Activated CD8-positive, alpha-beta memory T cell treated with anti-CD3 and anti-CD28 coated beads, Interleukin-2, amount 50 U/mL, for 1 hour (primary cell): ENCODE data around the gene ERAP2.
"Not testable (repeated sequence)": the region's sequence is repeated elsewhere in the genome, so short reads cannot be mapped to it uniquely, and the experiment has no call there.

Source experiments
- DNase-seq: peaks from one replicate; pipeline ENCODE4 v3.0.0-alpha.2; 2020; ENCODE audit errors: extremely low read depth

ERAP2 gene

GRCh38 chr5:96896276-96896675 is 20.0 kb downstream of the ERAP2 start:
- DNase-seq, result no peak

- DNase-seq, result no peak
Observed at GRCh38 chr5:96896806-96897205, 20.5 kb downstream of the ERAP2 start.

- DNase-seq, result no peak
Observed at GRCh38 chr5:96901384-96901783, 25.1 kb downstream of the ERAP2 start.

GRCh38 chr5:96901841-96902240 is 25.5 kb downstream of the ERAP2 start:
- DNase-seq, result no peak

GRCh38 chr5:96902876-96903275 is 26.6 kb downstream of the ERAP2 start:
- no peak for DNase-seq

- no peak for DNase-seq
Observed at GRCh38 chr5:96903300-96903699, 27.0 kb downstream of the ERAP2 start.

GRCh38 chr5:96904054-96904931 is 28.0 kb downstream of the ERAP2 start:
- no peak for DNase-seq

- DNase-seq, result no peak
Observed at GRCh38 chr5:96905864-96906263, 29.6 kb downstream of the ERAP2 start.

GRCh38 chr5:96909003-96909402 is 32.7 kb downstream of the ERAP2 start:
- no peak for DNase-seq

- DNase-seq, result no peak
Observed at GRCh38 chr5:96909435-96909834, 33.1 kb downstream of the ERAP2 start.

- no peak for DNase-seq
Observed at GRCh38 chr5:96911139-96911538, 34.8 kb downstream of the ERAP2 start.

GRCh38 chr5:96913233-96913632 is 36.9 kb downstream of the ERAP2 start:
- no peak for DNase-seq

- DNase-seq, result no peak
Observed at GRCh38 chr5:96919754-96920197, 43.5 kb downstream of the ERAP2 start.

GRCh38 chr5:96920744-96921355 is 44.5 kb downstream of the ERAP2 start:
- DNase-seq, result no peak

GRCh38 chr5:96922499-96923244 is 46.4 kb downstream of the ERAP2 start:
- DNase-seq, result no peak

- DNase-seq, result no peak
Observed at GRCh38 chr5:96924016-96924443, 47.7 kb downstream of the ERAP2 start.

GRCh38 chr5:96926276-96926675 is 50.0 kb downstream of the ERAP2 start:
- DNase-seq, result no peak

GRCh38 chr5:96927008-96927407 is 50.7 kb downstream of the ERAP2 start:
- DNase-seq, result no peak

GRCh38 chr5:96928931-96929708 is 52.8 kb downstream of the ERAP2 start:
- DNase-seq, result no peak

GRCh38 chr5:96930058-96930457 is 53.8 kb downstream of the ERAP2 start:
- no peak for DNase-seq

- no peak for DNase-seq
Observed at GRCh38 chr5:96930589-96930988, 54.3 kb downstream of the ERAP2 start.

GRCh38 chr5:96931037-96931436 is 54.7 kb downstream of the ERAP2 start:
- DNase-seq, result not testable (repeated sequence)
